ENCODE measurements around the gene LETMD1. TPM values are rescaled to one million over a fixed set of nuclear protein-coding genes. Genes with fewer than 3 reads are reported as not detected.
"Not testable (repeated sequence)": the region's sequence is repeated elsewhere in the genome, so short reads cannot be mapped to it uniquely, and the experiment has no call there.

Gene LETMD1
- total and polyA plus RNA-seq, 2 donors (not counting 1 experiment from before 2014, with no cell fraction given), result 94.7 to 101 TPM

GRCh38 chr12:51077930-51078329, 29.8 kb downstream of the LETMD1 start:
- DNase-seq (no peak), ATAC-seq (ENCODE audit: low read depth) (no peak)
- H3K4me3 ChIP-seq (ENCODE audit: control extremely low read depth in 1 of 5, extremely low read depth in 1 of 5, insufficient read depth in 1 of 5, low read depth in 2 of 5, low read length in 4 of 5), result no peak overlapping the region
- WGBS (ENCODE audit: insufficient coverage), result 100% methylated on average over 4 of the region's 5 CpGs
- peaks cover 39% of the 10 kb centered on the region for H3K79me2 ChIP-seq (ENCODE audit: control insufficient read depth, insufficient read depth, low read length)
- H2AFZ ChIP-seq (ENCODE audit: insufficient read depth, low read depth, low read length, poor library complexity, severe bottlenecking), result no peak overlapping the region
- no peak overlapping the region for H3K27ac ChIP-seq (ENCODE audit: low read length in 2 of 2)
- peaks cover 5 to 8% of the 10 kb centered on the region in 2 experiments for H3K36me3 ChIP-seq (replicated peaks in 1 of 2; ENCODE audit: control extremely low read depth in 1 of 2, control insufficient read depth in 1 of 2, extremely low read depth in 1 of 2, insufficient read depth in 2 of 2, low read length in 1 of 2)
- intact Hi-C loops (cut with micrococcal nuclease), result no loop called here
- no peak overlapping the region for H3K27ac Mint-ChIP-seq
- H3K4me1 ChIP-seq (ENCODE audit: control insufficient read depth in 2 of 2, insufficient read depth in 2 of 2, low read length in 2 of 2), result peaks cover 9 to 11% of the 10 kb centered on the region in 2 donors
- peaks cover 15% of the 10 kb centered on the region for H3K4me1 Mint-ChIP-seq
- TF ChIP-seq CTCF (IDR thresholded peaks at IDR 0.05) (no peak), EZH2 (IDR thresholded peaks at IDR 0.05; ENCODE audit: borderline replicate concordance, insufficient read depth, low read depth, low read length, poor library complexity, severe bottlenecking) (no peak)
- ChIA-PET POLR2A (no interaction called here), CTCF (interaction anchor here (0.9 kb wide), 1 partner anchor 32 kb away, joined by 3 read pairs; no protein-coding TSS in a partner anchor)
- H3K27me3 Mint-ChIP-seq, result no peaks in the 10 kb centered on the region
- no peaks in the 10 kb centered on the region for H3K27me3 ChIP-seq (replicated peaks in 1 of 4; ENCODE audit: control extremely low read depth in 1 of 4, control insufficient read depth in 3 of 4, insufficient read depth in 4 of 4, low read length in 3 of 4)
- H3K9ac ChIP-seq (ENCODE audit: low read length), result no peak overlapping the region
- no peaks in the 10 kb centered on the region for H4K20me1 ChIP-seq (ENCODE audit: control insufficient read depth, insufficient read depth, low read length, poor library complexity, severe bottlenecking)
- no peaks in the 10 kb centered on the region for H3K9me3 Mint-ChIP-seq (ENCODE audit: insufficient read depth)
- H3K4me2 ChIP-seq (replicated peaks; ENCODE audit: low read depth, low read length, poor library complexity, severe bottlenecking), result no peak overlapping the region
- no peak overlapping the region for H3K4me3 Mint-ChIP-seq
- no peaks in the 10 kb centered on the region for H3K9me3 ChIP-seq (ENCODE audit: control extremely low read depth in 1 of 3, control insufficient read depth in 2 of 3, insufficient read depth in 1 of 3, low read length in 2 of 3)

- H2AFZ ChIP-seq (ENCODE audit: insufficient read depth, low read depth, low read length, poor library complexity, severe bottlenecking), result not testable (repeated sequence)
Measured at GRCh38 chr12:51078346-51078745, 30.2 kb downstream of the LETMD1 start.

GRCh38 chr12:51078866-51079265, 30.7 kb downstream of the LETMD1 start:
- not testable (repeated sequence) for H3K4me3 Mint-ChIP-seq; H3K4me2 ChIP-seq (replicated peaks; ENCODE audit: low read depth, low read length, poor library complexity, severe bottlenecking)
- no CpG with 5 or more reads among the region's 6 CpGs for WGBS (ENCODE audit: insufficient coverage)

More at GRCh38 chr12:51078346-51078745, 30.2 kb downstream of the LETMD1 start:
- H4K20me1 ChIP-seq (ENCODE audit: control insufficient read depth, insufficient read depth, low read length, poor library complexity, severe bottlenecking); intact Hi-C loops (cut with micrococcal nuclease); H3K4me2 ChIP-seq (replicated peaks; ENCODE audit: low read depth, low read length, poor library complexity, severe bottlenecking); ATAC-seq (ENCODE audit: low read depth); H3K27me3 Mint-ChIP-seq; H3K9me3 Mint-ChIP-seq (ENCODE audit: insufficient read depth); H3K4me3 Mint-ChIP-seq; H3K36me3 ChIP-seq (replicated peaks in 1 of 2; ENCODE audit: control extremely low read depth in 1 of 2, control insufficient read depth in 1 of 2, extremely low read depth in 1 of 2, insufficient read depth in 2 of 2, low read length in 1 of 2); POLR2A ChIA-PET; DNase-seq; H3K27ac ChIP-seq (ENCODE audit: low read length in 2 of 2); H3K4me3 ChIP-seq (ENCODE audit: control extremely low read depth in 1 of 5, extremely low read depth in 1 of 5, insufficient read depth in 1 of 5, low read depth in 2 of 5, low read length in 4 of 5); H3K27me3 ChIP-seq (replicated peaks in 1 of 4; ENCODE audit: control extremely low read depth in 1 of 4, control insufficient read depth in 3 of 4, insufficient read depth in 4 of 4, low read length in 3 of 4); H3K9me3 ChIP-seq (ENCODE audit: control extremely low read depth in 1 of 3, control insufficient read depth in 2 of 3, insufficient read depth in 1 of 3, low read length in 2 of 3); H3K9ac ChIP-seq (ENCODE audit: low read length); H3K27ac Mint-ChIP-seq: not testable (repeated sequence)
- H3K4me1 ChIP-seq (ENCODE audit: control insufficient read depth in 2 of 2, insufficient read depth in 2 of 2, low read length in 2 of 2), result peaks cover 9 to 13% of the 10 kb centered on the region in 2 donors
- 100% methylated on average over 1 of the region's 5 CpGs for WGBS (ENCODE audit: insufficient coverage)
- CTCF ChIA-PET, result interaction anchor here (0.9 kb wide), 1 partner anchor 32 kb away, joined by 3 read pairs; no protein-coding TSS in a partner anchor
- peaks cover 43% of the 10 kb centered on the region for H3K79me2 ChIP-seq (ENCODE audit: control insufficient read depth, insufficient read depth, low read length)
- peaks cover 16% of the 10 kb centered on the region for H3K4me1 Mint-ChIP-seq

More at GRCh38 chr12:51078866-51079265, 30.7 kb downstream of the LETMD1 start:
- CTCF ChIA-PET; H3K9me3 ChIP-seq (ENCODE audit: control extremely low read depth in 1 of 3, control insufficient read depth in 2 of 3, insufficient read depth in 1 of 3, low read length in 2 of 3); H3K27ac Mint-ChIP-seq; ATAC-seq (ENCODE audit: low read depth); H3K27me3 ChIP-seq (replicated peaks in 1 of 4; ENCODE audit: control extremely low read depth in 1 of 4, control insufficient read depth in 3 of 4, insufficient read depth in 4 of 4, low read length in 3 of 4); H3K27me3 Mint-ChIP-seq; H3K36me3 ChIP-seq (replicated peaks in 1 of 2; ENCODE audit: control extremely low read depth in 1 of 2, control insufficient read depth in 1 of 2, extremely low read depth in 1 of 2, insufficient read depth in 2 of 2, low read length in 1 of 2); H3K27ac ChIP-seq (ENCODE audit: low read length in 2 of 2); H4K20me1 ChIP-seq (ENCODE audit: control insufficient read depth, insufficient read depth, low read length, poor library complexity, severe bottlenecking); DNase-seq; H3K4me3 ChIP-seq (ENCODE audit: control extremely low read depth in 1 of 5, extremely low read depth in 1 of 5, insufficient read depth in 1 of 5, low read depth in 2 of 5, low read length in 4 of 5); H2AFZ ChIP-seq (ENCODE audit: insufficient read depth, low read depth, low read length, poor library complexity, severe bottlenecking); intact Hi-C loops (cut with micrococcal nuclease); H3K9me3 Mint-ChIP-seq (ENCODE audit: insufficient read depth); H3K9ac ChIP-seq (ENCODE audit: low read length); POLR2A ChIA-PET: not testable (repeated sequence)
- peaks cover 21% of the 10 kb centered on the region for H3K4me1 Mint-ChIP-seq
- peaks cover 9 to 16% of the 10 kb centered on the region in 2 donors for H3K4me1 ChIP-seq (ENCODE audit: control insufficient read depth in 2 of 2, insufficient read depth in 2 of 2, low read length in 2 of 2)
- peaks cover 43% of the 10 kb centered on the region for H3K79me2 ChIP-seq (ENCODE audit: control insufficient read depth, insufficient read depth, low read length)

All from B cell (primary cell).